HUES6 (cell line): Measurements from ENCODE around the gene ELMO1.

Experiments
- H3K27ac ChIP-seq: 2 replicates; pipeline ENCODE4 v1.7.0; 2013; ENCODE audit warnings: low read depth, mild to moderate bottlenecking, low read length, inconsistent platforms
- H3K27me3 ChIP-seq: 2 replicates; pipeline ENCODE4 v1.6.1; 2013; ENCODE audit warnings: low read length; ENCODE audit not compliant: control insufficient read depth, insufficient read depth
- H3K36me3 ChIP-seq: 2 replicates; pipeline ENCODE4 v1.6.1; 2013; ENCODE audit warnings: low read length; ENCODE audit not compliant: control insufficient read depth, insufficient read depth
- H3K4me1 ChIP-seq: 2 replicates; pipeline ENCODE4 v1.6.1; 2013; ENCODE audit warnings: low read length; ENCODE audit not compliant: control insufficient read depth, insufficient read depth
- H3K4me3 ChIP-seq: 2 replicates; pipeline ENCODE4 v1.5.1; 2013; ENCODE audit warnings: low read depth, low read length
- H3K9ac ChIP-seq: one replicate; pipeline ENCODE4 v1.6.1; 2013; ENCODE audit warnings: mild to moderate bottlenecking, low read length
- H3K9me3 ChIP-seq: 2 replicates; pipeline ENCODE4 v1.6.1; 2013; ENCODE audit warnings: low read depth, low read length; ENCODE audit not compliant: control insufficient read depth, insufficient read depth

ELMO1 gene, protein sequence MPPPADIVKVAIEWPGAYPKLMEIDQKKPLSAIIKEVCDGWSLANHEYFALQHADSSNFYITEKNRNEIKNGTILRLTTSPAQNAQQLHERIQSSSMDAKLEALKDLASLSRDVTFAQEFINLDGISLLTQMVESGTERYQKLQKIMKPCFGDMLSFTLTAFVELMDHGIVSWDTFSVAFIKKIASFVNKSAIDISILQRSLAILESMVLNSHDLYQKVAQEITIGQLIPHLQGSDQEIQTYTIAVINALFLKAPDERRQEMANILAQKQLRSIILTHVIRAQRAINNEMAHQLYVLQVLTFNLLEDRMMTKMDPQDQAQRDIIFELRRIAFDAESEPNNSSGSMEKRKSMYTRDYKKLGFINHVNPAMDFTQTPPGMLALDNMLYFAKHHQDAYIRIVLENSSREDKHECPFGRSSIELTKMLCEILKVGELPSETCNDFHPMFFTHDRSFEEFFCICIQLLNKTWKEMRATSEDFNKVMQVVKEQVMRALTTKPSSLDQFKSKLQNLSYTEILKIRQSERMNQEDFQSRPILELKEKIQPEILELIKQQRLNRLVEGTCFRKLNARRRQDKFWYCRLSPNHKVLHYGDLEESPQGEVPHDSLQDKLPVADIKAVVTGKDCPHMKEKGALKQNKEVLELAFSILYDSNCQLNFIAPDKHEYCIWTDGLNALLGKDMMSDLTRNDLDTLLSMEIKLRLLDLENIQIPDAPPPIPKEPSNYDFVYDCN

GRCh38 chr7:37448636-37449361, at the start of gene ELMO1:
Gene ELMO1 (minus strand): TSS chr7:37448864. CDS start chr7:37342690, 106,174 bp downstream.
- peaks cover under 1% of the 10 kb centered on the region; the same call in 1 of the 2 replicates for H3K9me3 ChIP-seq
- peak within 1 kb of the TSS; percentile 65 for H3K9ac ChIP-seq
- H3K4me3 ChIP-seq, result peak within 1 kb of the TSS; percentile 80
- peaks cover 16% of the 10 kb centered on the region for H3K4me1 ChIP-seq
- no peak within 1 kb of the TSS for H3K27ac ChIP-seq
- peaks cover 30% of the 10 kb centered on the region for H3K27me3 ChIP-seq
- H3K36me3 ChIP-seq, result no peaks in the 10 kb centered on the region

DNA sequence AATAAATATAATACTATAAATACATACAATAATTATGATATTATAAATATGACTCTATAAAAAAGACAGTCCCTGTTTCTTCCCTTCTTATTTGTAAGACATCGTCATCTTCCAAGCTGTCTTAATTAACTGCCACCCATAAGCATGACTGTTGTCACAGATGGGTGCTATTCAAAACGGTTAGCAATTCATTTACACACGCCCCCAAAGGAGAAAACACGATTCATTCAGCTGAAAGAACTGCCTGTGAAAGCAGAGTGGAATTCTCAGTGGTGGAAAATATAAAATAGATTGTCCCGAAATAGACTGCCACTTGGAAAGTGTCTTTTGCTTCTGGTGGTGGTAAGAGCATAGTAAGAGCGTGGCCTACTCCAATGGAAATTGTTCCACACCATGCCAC, 48.9 kb upstream of the ELMO1 start:
- Histone ChIP-seq H3K4me1 (peaks cover 7% of the 10 kb centered on the region), H3K36me3 (no peaks in the 10 kb centered on the region), H3K4me3 (no peak overlapping the region), H3K9me3 (no peaks in the 10 kb centered on the region), H3K9ac (no peak overlapping the region), H3K27me3 (no peaks in the 10 kb centered on the region), H3K27ac (no peak overlapping the region)

GRCh38 chr7:37495574-37496184, 47.0 kb upstream of the ELMO1 start:
- Histone ChIP-seq H3K27me3 (no peaks in the 10 kb centered on the region), H3K9ac (no peak overlapping the region), H3K27ac (no peak overlapping the region), H3K4me1 (peaks cover 7% of the 10 kb centered on the region), H3K36me3 (no peaks in the 10 kb centered on the region), H3K4me3 (no peak overlapping the region), H3K9me3 (no peaks in the 10 kb centered on the region)

DNA sequence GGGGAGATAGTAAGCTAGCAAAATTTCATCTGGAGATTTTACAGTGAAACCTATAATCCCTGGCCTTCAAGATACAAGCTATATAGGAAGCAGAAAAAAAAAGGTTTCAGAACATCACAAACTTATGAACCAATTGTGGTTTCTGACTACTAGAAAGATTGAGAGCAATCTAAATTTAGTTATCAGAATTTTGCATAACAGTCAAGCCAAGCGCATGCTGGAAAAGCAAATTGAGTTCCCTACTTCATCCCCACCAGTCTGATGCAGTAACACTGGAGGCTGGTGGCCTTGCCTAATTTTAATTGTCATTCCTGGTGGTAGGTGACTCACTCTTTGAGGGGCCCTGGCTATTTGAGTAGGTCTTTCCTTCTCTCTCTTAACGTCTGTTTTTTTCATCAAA, 46.3 kb upstream of the ELMO1 start:
- Histone ChIP-seq H3K4me1 (peaks cover 8% of the 10 kb centered on the region), H3K4me3 (no peak overlapping the region), H3K9me3 (no peaks in the 10 kb centered on the region; the same call in 1 of the 2 replicates), H3K27me3 (no peaks in the 10 kb centered on the region), H3K27ac (no peak overlapping the region), H3K9ac (no peak overlapping the region), H3K36me3 (no peaks in the 10 kb centered on the region)

- no peaks in the 10 kb centered on the region for H3K27me3 ChIP-seq
- no peak overlapping the region for H3K4me3 ChIP-seq
- no peak overlapping the region for H3K27ac ChIP-seq
- H3K4me1 ChIP-seq, result peaks cover 12% of the 10 kb centered on the region
- H3K36me3 ChIP-seq, result no peaks in the 10 kb centered on the region
- no peak overlapping the region for H3K9ac ChIP-seq
- no peaks in the 10 kb centered on the region; the same call in 1 of the 2 replicates for H3K9me3 ChIP-seq
These were observed 45.1 kb upstream of the ELMO1 start for GRCh38 chr7:37493810-37494209.

DNA sequence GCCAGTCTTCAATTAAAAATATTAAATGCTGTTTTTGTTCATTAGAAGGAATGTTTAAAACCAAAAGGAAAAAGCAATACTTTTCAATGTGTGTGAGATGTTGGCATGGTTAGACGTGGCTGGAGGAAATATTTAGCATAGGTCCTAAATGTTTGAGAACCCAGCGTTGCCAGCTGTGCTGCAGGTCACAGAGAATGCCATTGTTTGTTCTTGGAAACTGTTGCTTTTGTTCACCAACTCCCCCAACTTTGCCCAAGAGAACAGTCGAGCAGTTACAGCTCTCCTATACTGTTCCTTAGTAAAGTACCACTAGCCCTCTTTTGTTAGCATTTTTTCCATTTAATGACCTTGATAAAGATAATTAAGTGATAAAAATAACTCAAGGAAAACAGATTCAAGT, 44.5 kb upstream of the ELMO1 start:
- no peaks in the 10 kb centered on the region for H3K36me3 ChIP-seq
- H3K4me1 ChIP-seq, result peaks cover 12% of the 10 kb centered on the region
- no peak overlapping the region for H3K4me3 ChIP-seq
- no peak overlapping the region for H3K27ac ChIP-seq
- no peak overlapping the region for H3K9ac ChIP-seq
- H3K27me3 ChIP-seq, result no peaks in the 10 kb centered on the region
- H3K9me3 ChIP-seq, result peaks cover 6% of the 10 kb centered on the region

GRCh38 chr7:37491919-37492694, 43.4 kb upstream of the ELMO1 start:
- Histone ChIP-seq H3K9me3 (peaks cover 14% of the 10 kb centered on the region), H3K4me3 (peak overlapping the region; percentile 46), H3K36me3 (no peaks in the 10 kb centered on the region), H3K27me3 (no peaks in the 10 kb centered on the region), H3K9ac (no peak overlapping the region), H3K27ac (no peak overlapping the region), H3K4me1 (peaks cover 12% of the 10 kb centered on the region)

DNA sequence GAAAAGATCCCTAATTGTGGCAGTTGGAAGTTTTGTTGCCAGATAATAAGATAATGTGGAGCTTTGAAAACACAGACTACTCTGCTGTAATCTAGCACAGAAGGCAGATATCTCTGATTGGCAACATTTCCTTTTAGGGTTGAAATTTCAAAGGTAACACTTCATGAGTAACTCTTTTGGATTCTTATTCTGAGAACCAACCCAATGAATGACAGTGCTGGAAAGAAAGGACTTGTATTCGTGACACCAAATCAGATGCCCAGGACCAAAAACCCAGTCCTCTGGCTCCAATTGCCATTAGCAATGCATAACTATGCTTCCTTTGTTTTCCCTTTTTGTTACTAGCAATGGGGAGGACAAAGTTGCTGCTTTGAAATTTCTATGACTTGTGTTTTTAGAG, 41.0 kb upstream of the ELMO1 start:
- Histone ChIP-seq H3K4me3 (no peak overlapping the region), H3K27me3 (no peaks in the 10 kb centered on the region), H3K9ac (no peak overlapping the region), H3K9me3 (peaks cover 15% of the 10 kb centered on the region), H3K27ac (peak overlapping the region; percentile 51; the same call in 1 of the 2 replicates), H3K36me3 (no peaks in the 10 kb centered on the region), H3K4me1 (peaks cover 6% of the 10 kb centered on the region; the same call in 1 of the 2 replicates)

- H3K36me3 ChIP-seq, result no peaks in the 10 kb centered on the region
- H3K4me3 ChIP-seq, result no peak overlapping the region
- no peak overlapping the region for H3K9ac ChIP-seq
- H3K9me3 ChIP-seq, result peaks cover 15% of the 10 kb centered on the region
- no peaks in the 10 kb centered on the region for H3K27me3 ChIP-seq
- H3K4me1 ChIP-seq, result peaks cover 6% of the 10 kb centered on the region; the same call in 1 of the 2 replicates
- no peak overlapping the region for H3K27ac ChIP-seq
These were observed 39.6 kb upstream of the ELMO1 start for GRCh38 chr7:37488163-37488764.
